GM23248 (cell line): Measurements from ENCODE around the gene FOXD3.

Experiments
- EZH2 ChIP-seq: fragments of 200-600 bp; sonication (generic); IDR thresholded peaks from 2 replicates; pipeline ENCODE4 v1.6.1; 2018; ENCODE audit warnings: antibody characterized with exemption, mild to moderate bottlenecking; ENCODE audit not compliant: insufficient read depth, poor library complexity, severe bottlenecking
- EZH2phosphoT487 ChIP-seq: fragments of 200-600 bp; sonication (generic); IDR thresholded peaks from 2 replicates; pipeline ENCODE4 v1.6.1; 2018; ENCODE audit warnings: antibody characterized with exemption, moderate library complexity, mild to moderate bottlenecking, low read depth; ENCODE audit not compliant: insufficient read depth

DNA sequence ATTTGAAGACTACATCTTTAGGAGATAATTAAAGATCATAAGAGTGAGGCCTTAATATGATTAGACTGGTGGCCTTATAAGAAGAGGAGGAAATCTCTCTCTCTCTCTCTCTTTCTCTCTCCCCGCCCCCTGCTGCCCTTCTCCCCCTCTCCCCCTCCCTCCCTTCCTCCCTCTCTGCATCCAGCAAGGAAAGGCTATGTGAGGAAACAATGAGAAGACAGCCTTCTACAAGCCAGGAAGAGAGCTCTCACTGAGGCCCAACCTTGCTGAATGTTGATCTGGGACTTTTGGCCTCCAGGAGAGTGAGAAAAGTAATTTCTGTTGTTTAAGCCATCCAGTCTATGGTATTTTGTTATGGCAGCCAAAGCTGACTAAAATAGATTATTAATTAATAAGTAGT, 21.6 kb downstream of the FOXD3 start:
- TF ChIP-seq EZH2 (no peak), EZH2phosphoT487 (no peak)
